AG10803 (cell line): ENCODE measurements around the gene POLR1H.

Experiments used
- DNase-seq: peaks from one replicate; pipeline ENCODE4 v3.0.0; 2010; ENCODE audit warnings: low read depth
- H3K4me3 ChIP-seq: 2 replicates; pipeline ENCODE4 v1.5.1; 2011; ENCODE audit warnings: mild to moderate bottlenecking, low read length, control low read depth
- TF ChIP-seq, protein P1 (sequence below): conservative IDR thresholded peaks from 2 replicates; pipeline ENCODE4 v1.5.1; 2011; ENCODE audit warnings: mild to moderate bottlenecking, low read length, control low read depth, inconsistent platforms

The POLR1H gene

DNA sequence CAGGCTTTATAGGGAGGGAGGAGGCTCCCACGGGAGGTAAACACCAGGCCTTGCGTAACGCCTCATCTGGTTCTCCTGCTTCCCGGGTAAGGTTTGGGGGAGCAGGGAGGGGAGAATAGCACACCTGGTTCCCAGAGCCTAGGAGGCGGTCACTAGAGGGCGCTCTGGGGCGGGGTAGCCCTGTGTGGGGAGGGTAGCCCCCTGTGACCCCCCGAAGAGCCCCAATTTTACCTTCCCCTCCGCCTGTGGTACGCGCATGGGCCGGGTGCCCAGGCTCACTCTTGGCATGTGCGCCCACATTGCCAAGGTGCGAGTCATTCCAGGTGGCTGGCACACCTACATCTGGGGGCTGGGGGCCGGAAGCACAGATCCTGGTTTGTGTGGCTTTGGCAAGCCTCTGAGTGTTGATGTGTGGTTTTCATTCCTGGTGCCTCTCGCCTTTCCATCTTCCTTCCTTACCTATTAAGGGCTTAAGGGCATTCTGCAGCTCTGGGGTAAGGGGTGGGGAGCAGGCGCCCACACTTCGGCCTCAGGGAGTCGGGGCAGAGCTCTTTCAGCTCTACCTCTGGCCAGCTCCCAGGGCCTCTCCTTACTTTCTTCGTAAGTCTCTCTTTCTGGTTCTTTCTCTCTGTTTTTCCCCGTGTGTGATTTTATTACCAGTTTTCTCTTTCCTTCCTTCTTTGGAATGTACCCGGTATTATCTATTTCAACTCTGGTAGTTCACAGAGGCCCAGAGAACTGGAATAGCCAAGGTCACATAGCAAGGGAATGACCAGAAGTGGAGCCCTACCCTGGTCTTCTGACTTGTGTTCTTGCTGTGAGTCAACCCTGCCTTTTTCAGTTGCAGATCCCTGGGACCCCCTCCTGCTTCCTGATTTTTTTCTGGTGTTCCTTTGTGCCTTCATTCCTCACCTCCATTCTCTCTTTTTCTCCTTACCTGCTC is 15.0 kb downstream of the POLR1H start:
- TF ChIP-seq, protein P1, sequence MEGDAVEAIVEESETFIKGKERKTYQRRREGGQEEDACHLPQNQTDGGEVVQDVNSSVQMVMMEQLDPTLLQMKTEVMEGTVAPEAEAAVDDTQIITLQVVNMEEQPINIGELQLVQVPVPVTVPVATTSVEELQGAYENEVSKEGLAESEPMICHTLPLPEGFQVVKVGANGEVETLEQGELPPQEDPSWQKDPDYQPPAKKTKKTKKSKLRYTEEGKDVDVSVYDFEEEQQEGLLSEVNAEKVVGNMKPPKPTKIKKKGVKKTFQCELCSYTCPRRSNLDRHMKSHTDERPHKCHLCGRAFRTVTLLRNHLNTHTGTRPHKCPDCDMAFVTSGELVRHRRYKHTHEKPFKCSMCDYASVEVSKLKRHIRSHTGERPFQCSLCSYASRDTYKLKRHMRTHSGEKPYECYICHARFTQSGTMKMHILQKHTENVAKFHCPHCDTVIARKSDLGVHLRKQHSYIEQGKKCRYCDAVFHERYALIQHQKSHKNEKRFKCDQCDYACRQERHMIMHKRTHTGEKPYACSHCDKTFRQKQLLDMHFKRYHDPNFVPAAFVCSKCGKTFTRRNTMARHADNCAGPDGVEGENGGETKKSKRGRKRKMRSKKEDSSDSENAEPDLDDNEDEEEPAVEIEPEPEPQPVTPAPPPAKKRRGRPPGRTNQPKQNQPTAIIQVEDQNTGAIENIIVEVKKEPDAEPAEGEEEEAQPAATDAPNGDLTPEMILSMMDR = peak; percentile 39
- no peak for DNase-seq
- 0 out of 2 replicates have a peak overlapping the region, but pooled peaks have one; percentile 5 for H3K4me3 ChIP-seq

DNA sequence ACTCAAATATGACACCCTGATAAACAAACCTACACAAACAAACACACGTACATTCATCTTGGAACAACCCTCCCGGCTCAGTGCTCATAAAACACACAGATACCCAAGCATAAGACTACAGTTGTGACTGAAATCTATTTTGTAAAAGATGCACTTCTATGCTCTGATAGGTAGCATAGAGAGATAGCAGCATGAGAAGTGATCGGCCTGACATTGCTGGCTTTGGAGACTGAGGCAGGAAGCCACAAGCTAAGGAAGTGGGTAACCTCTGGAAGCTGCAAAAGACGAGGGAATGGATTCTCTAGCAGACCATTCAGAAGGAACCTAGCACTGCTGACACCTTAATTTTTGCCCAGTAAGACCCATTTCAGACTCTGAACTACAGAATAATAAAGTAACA is 16.2 kb downstream of the POLR1H start:
- DNase-seq = no peak
- TF ChIP-seq, protein P1 = no peak
- no peak overlapping the region for H3K4me3 ChIP-seq

DNA sequence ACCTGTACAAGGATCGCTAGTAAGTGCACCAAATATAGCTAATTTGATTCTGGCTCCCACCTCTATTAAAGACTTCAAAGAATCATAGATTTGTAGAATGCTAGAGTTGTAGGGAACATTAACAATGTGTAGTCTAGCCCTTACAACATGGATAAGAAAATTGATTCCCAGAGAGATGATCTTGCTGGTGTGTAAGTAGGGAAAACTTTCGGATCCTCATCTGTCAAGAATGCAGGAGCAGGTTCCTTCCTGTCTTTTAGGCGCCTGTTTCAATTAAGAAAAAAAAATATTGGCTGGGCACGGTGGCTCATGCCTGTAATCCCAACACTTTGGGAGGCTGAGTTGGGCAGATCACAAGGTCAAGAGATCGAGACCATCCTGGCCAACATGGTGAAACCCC is 26.8 kb downstream of the POLR1H start:
- H3K4me3 ChIP-seq = no peak overlapping the region
- TF ChIP-seq, protein P1 = no peak
- DNase-seq = no peak

DNA sequence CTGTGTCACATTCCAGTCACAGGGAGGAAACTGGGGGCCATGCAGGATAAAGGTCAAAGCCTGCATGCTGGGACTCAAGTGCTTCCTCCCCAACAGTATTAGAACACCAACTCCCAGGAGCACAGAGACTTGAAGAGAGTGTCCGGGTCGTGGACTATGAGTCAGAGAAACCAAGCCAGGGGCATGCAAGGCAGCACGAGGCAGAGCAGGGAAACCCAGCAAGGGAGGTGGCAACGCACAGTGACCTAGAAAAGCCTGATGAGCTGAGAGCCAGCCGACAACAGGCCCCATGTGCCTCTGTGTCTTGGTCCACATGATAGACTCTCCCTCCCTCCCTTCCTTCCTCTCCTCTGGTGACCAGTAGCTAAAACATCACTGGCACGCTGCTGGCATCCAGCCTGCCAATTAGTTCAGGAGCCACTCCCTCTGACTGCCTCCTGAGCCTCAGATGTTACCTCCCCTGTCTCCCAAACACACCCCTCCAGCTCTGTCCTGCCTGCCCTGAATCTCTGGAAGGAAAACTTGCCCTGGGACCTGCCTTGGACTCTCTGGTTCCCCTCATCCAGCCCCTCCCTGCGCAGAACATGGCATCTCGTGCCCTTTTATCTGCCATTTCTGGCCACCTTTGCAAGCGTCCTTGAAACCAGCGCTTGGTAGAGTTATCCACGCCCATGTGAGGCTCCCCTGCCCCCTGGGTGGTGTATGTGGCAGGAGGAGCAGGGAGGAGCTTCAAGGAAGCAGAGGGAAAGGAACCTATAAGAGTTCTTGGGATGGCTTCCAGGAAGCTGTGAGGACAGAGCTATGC is 30.7 kb downstream of the POLR1H start:
- H3K4me3 ChIP-seq = no peak overlapping the region
- peak; percentile 88 for DNase-seq
- TF ChIP-seq, protein P1 = no peak

DNA sequence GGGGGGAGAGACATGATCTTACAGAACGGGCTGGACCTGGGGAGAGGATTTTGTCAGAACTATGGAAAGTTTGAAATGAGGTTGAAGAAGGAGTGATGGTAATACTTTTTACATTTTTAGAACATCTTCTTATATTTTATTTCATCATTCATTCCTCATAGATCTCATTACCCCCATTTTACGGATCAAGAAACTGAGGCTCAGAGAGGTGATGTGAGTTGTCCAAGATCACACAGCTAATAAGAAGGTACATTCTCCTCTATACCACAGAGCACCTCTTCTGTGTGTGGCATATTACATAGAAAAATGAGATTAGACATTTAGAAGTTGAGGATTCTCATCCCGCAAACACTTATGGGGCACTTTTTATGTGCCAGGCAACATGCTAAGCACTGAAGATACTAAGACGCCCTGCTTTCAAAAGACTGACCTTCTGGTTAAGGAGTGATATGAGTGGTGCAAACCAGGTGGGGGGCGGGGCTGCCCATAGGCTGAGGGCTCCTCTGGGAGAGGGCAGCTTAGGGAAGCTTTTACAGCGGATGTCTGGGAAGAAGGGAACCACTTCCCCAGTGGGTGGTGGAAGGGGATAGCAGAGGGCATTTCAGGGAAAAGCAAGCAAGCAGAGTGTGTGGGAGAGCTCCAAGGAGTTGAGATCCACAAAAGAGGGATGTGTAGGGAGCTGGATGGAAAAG is 31.9 kb downstream of the POLR1H start:
- TF ChIP-seq, protein P1 = no peak
- no peak for DNase-seq
- no peak overlapping the region for H3K4me3 ChIP-seq

DNA sequence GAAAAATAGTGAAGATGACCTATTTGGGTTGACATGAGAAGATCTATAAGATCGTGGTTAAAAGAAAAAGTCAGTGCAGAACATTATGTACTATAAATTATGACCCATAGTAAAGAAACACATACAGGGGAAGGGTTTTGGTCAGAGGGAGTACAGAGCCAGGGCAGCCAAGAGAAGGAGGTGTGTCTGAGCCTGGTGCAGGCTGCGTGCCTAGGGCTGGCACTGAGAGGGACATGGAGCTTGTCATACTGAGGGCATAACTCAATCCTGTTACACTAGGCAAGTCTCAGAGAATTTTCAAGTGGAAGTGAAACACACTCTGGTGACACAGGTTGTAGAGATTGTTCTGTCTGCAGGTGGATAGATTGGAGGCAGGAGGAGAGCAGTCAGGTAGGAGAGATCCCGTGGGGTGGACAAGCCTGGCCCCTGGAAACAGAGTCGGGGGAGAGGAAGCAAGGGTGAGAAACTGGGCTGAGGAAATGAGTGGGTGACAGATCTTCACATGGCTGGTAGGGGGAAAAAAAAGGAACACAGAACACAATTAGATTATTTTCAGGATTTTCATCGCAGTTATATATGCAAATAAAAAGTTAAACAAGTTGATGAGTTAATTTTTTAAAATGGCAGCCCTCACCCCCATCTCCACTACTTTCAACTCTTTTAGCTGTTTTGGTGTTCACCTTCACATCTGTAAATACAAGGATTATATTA is 33.0 kb downstream of the POLR1H start:
- TF ChIP-seq, protein P1 = no peak
- no peak for DNase-seq
- H3K4me3 ChIP-seq = no peak overlapping the region
